K562 (cell line): ENCODE data around the gene SLC25A53. TPM values are rescaled to one million over a fixed set of nuclear protein-coding genes. Genes with fewer than 3 reads are reported as not detected.

Source experiments
- ARID1B ChIP-seq: fragments of 450-650 bp; IDR thresholded peaks from 2 replicates; pipeline ENCODE4 v1.6.1; 2016; ENCODE audit warnings: antibody characterized with exemption, mild to moderate bottlenecking, inconsistent platforms
- CBFA2T3 ChIP-seq: fragments of 450-650 bp; IDR thresholded peaks from 2 replicates; pipeline ENCODE4 v1.6.1; 2017
- CHAMP1 ChIP-seq: fragments of 450-650 bp; IDR thresholded peaks from 2 replicates; pipeline ENCODE4 v1.6.1; 2016; ENCODE audit warnings: mild to moderate bottlenecking
- DEAF1 ChIP-seq: fragments of 450-650 bp; formaldehyde crosslinking; IDR thresholded peaks from 2 replicates; pipeline ENCODE4 v1.4.0; 2020; ENCODE audit warnings: mild to moderate bottlenecking, moderate library complexity
- DPF2 ChIP-seq: fragments of 450-650 bp; IDR thresholded peaks from 2 replicates; pipeline ENCODE4 v1.6.1; 2016
- EP300 ChIP-seq: IDR thresholded peaks from 2 replicates; pipeline ENCODE4 v1.6.1; 2012; ENCODE audit warnings: low read length, improper control_type of control experiment
- FOXA1 ChIP-seq: fragments of 450-650 bp; IDR thresholded peaks from 2 replicates; pipeline ENCODE4 v1.6.1; 2016; ENCODE audit warnings: mild to moderate bottlenecking, borderline replicate concordance
- GATA2 ChIP-seq: sonication (generic); formaldehyde crosslinking; IDR thresholded peaks from 2 replicates; pipeline ENCODE4 v1.4.0; 2020; ENCODE audit warnings: mild to moderate bottlenecking, missing genetic modification reagents
- HDAC1 ChIP-seq, 2 experiments: fragments of 450-650 bp; IDR thresholded peaks; 2 replicates each; pipeline ENCODE4 v1.6.1; 2016 to 2017; ENCODE audit warnings: inconsistent platforms in 1 of 2, mild to moderate bottlenecking in 1 of 2, moderate library complexity in 1 of 2
- KDM1A ChIP-seq, 2 experiments: fragments of 450-650 bp; IDR thresholded peaks; 2 replicates each; pipeline ENCODE4 v1.6.1; 2016; ENCODE audit warnings: mild to moderate bottlenecking in 2 of 2
- MEIS2 ChIP-seq: fragments of 450-650 bp; IDR thresholded peaks from 2 replicates; pipeline ENCODE4 v1.6.1; 2014; ENCODE audit warnings: mild to moderate bottlenecking; ENCODE audit not compliant: partially characterized antibody
- MLLT1 ChIP-seq, 2 experiments: fragments of 450-650 bp; IDR thresholded peaks; 2 replicates each; pipeline ENCODE4 v1.6.1; 2016
- MTA2 ChIP-seq: fragments of 450-650 bp; IDR thresholded peaks from 2 replicates; pipeline ENCODE4 v1.6.1; 2016; ENCODE audit warnings: low read depth
- NBN ChIP-seq: fragments of 450-650 bp; IDR thresholded peaks from 2 replicates; pipeline ENCODE4 v1.6.1; 2016; ENCODE audit warnings: low read depth, mild to moderate bottlenecking
- NFIC ChIP-seq: fragments of 450-650 bp; IDR thresholded peaks from 2 replicates; pipeline ENCODE4 v1.6.1; 2017; ENCODE audit warnings: mild to moderate bottlenecking, inconsistent platforms
- PHF21A ChIP-seq: fragments of 450-650 bp; IDR thresholded peaks from 2 replicates; pipeline ENCODE4 v1.6.1; 2017; ENCODE audit warnings: low read depth, borderline replicate concordance
- RBM15 ChIP-seq: fragments of 200-400 bp; formaldehyde crosslinking; IDR thresholded peaks from 2 replicates; pipeline ENCODE4 v1.6.1; 2018; ENCODE audit warnings: mild to moderate bottlenecking, low read length, moderate library complexity; ENCODE audit not compliant: insufficient read depth
- RCOR1 ChIP-seq, 2 experiments: IDR thresholded peaks; 2 replicates each; pipeline ENCODE4 v1.6.1; 2012; ENCODE audit warnings: low read depth in 2 of 2, low read length in 2 of 2, borderline replicate concordance in 1 of 2, improper control_type of control experiment in 1 of 2
- SMARCA4 ChIP-seq: fragments of 450-650 bp; IDR thresholded peaks from 2 replicates; pipeline ENCODE4 v1.6.1; 2016
- SMARCE1 ChIP-seq: fragments of 450-650 bp; IDR thresholded peaks from 2 replicates; pipeline ENCODE4 v1.7.1; 2016; ENCODE audit warnings: mild to moderate bottlenecking
- STAT5A ChIP-seq: IDR thresholded peaks from 2 replicates; pipeline ENCODE4 v1.6.1; 2012; ENCODE audit warnings: low read length, inconsistent platforms, borderline replicate concordance
- TEAD4 ChIP-seq, 2 experiments: sonication (generic) in 1 of 2; formaldehyde crosslinking in 1 of 2; IDR thresholded peaks; 2 replicates each; pipeline versions ENCODE4 v1.6.1 to v1.8.0; 2012 to 2022; ENCODE audit warnings: borderline replicate concordance in 1 of 2, inconsistent platforms in 1 of 2, low read length in 1 of 2, mild to moderate bottlenecking in 1 of 2, missing genetic modification reagents in 1 of 2
- ZNF175 ChIP-seq: fragments of 200-800 bp; sonication (Bioruptor generic); IDR thresholded peaks from 2 replicates; pipeline ENCODE4 v1.6.1; 2016; ENCODE audit warnings: low read depth, mild to moderate bottlenecking, missing genetic modification characterization, missing compliant biosample characterization
- ZNF75A ChIP-seq: fragments of 450-650 bp; formaldehyde crosslinking; IDR thresholded peaks from 2 replicates; pipeline ENCODE4 v1.4.0; 2020; ENCODE audit warnings: mild to moderate bottlenecking
- polyA plus RNA-seq, 8 experiments: library from polyadenylated mRNA; depleted of rRNA in 4 of 8; stranded (reverse) in 5 of 8; unstranded in 3 of 8; fragments of >200 nt; fragmentation: Nextera tagmentation in 2 of 8; fragmentation: Illumina TruSeq in 1 of 8; extraction: Ambion mirVana in 2 of 8; extraction: Trizol in 1 of 8; gene quantifications; 2 replicates each; pipeline versions ENCODE4 v1.2.1 to v1.2.3, GENCODE V29; 2011 to 2014; ENCODE audit warnings: inconsistent platforms in 1 of 8, missing spikeins in 1 of 8
- total RNA-seq, 7 experiments: library from RNA; depleted of rRNA in 6 of 7; stranded (reverse); fragments of >200 nt in 6 of 7; fragmentation: Illumina TruSeq in 2 of 7; extraction: Trizol in 2 of 7; gene quantifications; 2 replicates each; pipeline versions ENCODE4 v1.2.1 to v1.2.3, GENCODE V29; 2011 to 2021; ENCODE audit warnings: low replicate concordance in 1 of 7

SLC25A53 gene
- total and polyA plus RNA-seq, 9 of the 15 experiments (the other 6 are each of a cell fraction or from before 2014, with no cell fraction given), result 2.4 to 8.6 (median 5.6) TPM

- TF ChIP-seq FOXA1 (no peak), PHF21A (no peak), TEAD4 (IDR thresholded peaks at IDR 0.05; ENCODE audit: low read length) (peak; percentile 79), TEAD4 (CRISPR knock-in tag; IDR thresholded peaks at IDR 0.05; ENCODE audit: borderline replicate concordance) (no peak), STAT5A (peak; percentile 56; the same call in 1 of the 2 replicates), GATA2 (0 out of 2 replicates have a peak, but pooled peaks have one; percentile 37), DEAF1 (CRISPR knock-in tag) (no peak), DPF2 (peak; percentile 83), CBFA2T3 (peak; percentile 84), MTA2 (peak; percentile 74), SMARCE1 (peak; percentile 75), CHAMP1 (peak; percentile 75; the same call in 1 of the 2 replicates), RCOR1 (IDR thresholded peaks at IDR 0.05; ENCODE audit: borderline replicate concordance in 1 of 2, low read depth in 2 of 2, low read length in 2 of 2) (peak in 1 of 2 experiments; percentile 77; a peak in 2 of 4 replicates), HDAC1 (IDR thresholded peaks at IDR 0.05) (peak in 1 of 2 experiments; percentile 59; a peak in 1 of 4 replicates), RBM15 (no peak), NFIC (peak; percentile 46), NBN (0 out of 2 replicates have a peak, but pooled peaks have one; percentile 53), KDM1A (IDR thresholded peaks at IDR 0.05) (peak; percentile 47 to 64; a peak in 3 of 4 replicates), ZNF175 (no peak), ZNF75A (CRISPR knock-in tag) (no peak), MEIS2 (peak; percentile 5), MLLT1 (IDR thresholded peaks at IDR 0.05) (peak in 1 of 2 experiments; percentile 37; a peak in 1 of 4 replicates), SMARCA4 (peak; percentile 81), EP300 (peak; percentile 34; the same call in 1 of the 2 replicates), ARID1B (peak; percentile 88)
- TF ChIP-seq, all 486 proteins: peak for 33
These were observed 16.0 kb upstream of the SLC25A53 start (continued) for GRCh38 chrX:104172788-104173187.
